Left renal cortex interstitium (tissue), 4 donors: ENCODE measurements around the gene RNU1-3. TPM values are rescaled to one million over a fixed set of nuclear protein-coding genes. Genes with fewer than 3 reads are reported as not detected.
"Not testable (repeated sequence)": the region's sequence is repeated elsewhere in the genome, so short reads cannot be mapped to it uniquely, and the experiment has no call there.

Experiments used
- DNase-seq, 4 donors: peaks; one replicate each; pipeline ENCODE4 v3.0.0-alpha.2; 2013; ENCODE audit warnings: low read depth in 4 of 4, low spot score in 2 of 4, missing footprints in 1 of 4
- polyA plus RNA-seq, 4 donors: library from polyadenylated mRNA; unstranded; fragments of 120-200 nt; gene quantifications; one replicate each; pipeline ENCODE4 v1.2.1, GENCODE V29; 2013; ENCODE audit not compliant: insufficient read length in 4 of 4

RNU1-3 gene
- polyA plus RNA-seq, 4 donors: 2.1 TPM; not detected in 3

DNA sequence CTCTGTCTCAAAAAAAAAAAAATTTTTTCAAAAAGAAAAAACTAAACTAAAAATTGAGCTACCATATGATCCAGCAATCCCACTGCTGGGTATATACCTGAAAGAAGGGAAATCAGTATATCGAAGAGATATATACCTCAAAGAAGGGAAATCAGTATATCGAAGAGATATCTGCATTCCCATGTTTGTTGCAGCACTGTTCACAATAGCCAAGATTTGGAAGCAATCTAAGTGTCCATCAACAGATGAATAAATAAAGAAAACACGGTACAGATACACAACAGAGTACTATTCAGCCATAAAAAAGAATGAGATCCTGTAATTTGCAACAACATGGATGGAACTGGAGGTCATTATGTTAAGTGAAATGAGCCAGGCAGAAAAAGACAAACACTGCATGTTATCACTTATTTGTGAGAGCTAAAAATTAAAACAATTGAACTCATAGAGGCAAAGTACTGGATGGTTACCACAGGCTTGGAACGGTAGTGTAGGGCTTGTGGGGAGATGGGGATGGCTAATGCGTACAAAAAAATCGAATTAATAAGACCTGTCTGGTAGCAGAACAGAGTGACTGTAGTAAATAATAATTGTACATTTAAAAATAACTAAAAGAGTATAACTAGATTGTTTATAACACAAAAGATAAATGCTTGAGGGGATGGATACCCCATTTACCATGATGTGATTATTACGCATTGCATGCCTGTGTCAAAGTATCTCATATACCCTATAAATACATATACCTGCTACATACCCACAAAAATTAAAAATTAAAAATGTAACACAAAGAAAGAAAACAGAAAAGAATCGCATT is 25.4 kb downstream of the RNU1-3 start:
- not testable (repeated sequence) for DNase-seq

DNA sequence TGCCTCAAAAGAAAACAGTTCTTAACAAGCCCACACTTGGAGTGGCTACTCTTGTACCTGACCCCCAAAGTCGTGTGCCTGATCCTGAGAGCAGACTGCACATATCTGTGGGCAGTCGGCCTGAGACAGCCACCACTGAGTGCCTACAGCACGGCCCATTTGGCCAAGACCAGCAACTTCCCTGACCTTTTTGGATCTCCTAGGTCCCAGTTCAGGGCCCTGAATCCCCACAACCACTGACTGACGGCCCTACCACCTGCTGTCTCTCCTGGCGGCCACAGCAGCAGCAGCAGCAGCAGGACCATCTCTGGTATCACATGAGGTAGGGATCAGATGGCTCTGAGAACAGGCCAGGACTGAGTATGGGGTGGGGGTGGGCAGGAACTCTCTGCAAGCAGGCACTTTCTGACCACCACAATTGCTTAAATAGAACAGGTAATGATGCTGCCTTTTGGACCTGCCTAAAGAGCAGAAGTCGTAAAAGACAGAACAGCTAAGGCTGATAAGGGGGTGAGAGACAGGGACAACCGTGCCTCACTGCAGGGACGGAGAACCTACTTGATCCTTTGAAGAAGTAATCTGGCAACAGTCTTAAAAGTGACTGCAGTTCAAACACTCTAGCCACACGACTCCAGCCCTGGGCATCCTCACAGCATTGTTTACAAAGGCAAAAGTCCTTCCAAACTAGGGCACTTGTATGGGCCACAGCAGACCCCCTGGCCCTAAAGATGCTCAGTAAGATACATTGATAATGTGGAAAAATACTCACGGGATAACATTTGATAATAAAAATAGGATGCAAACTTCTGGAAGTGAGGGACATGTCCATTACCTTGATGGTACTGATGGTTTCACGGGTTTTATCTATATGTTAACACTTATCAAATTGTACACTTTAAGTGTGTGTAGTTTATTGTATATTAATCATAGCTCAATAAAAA is 27.4 kb downstream of the RNU1-3 start:
- DNase-seq: not testable (repeated sequence)

DNA sequence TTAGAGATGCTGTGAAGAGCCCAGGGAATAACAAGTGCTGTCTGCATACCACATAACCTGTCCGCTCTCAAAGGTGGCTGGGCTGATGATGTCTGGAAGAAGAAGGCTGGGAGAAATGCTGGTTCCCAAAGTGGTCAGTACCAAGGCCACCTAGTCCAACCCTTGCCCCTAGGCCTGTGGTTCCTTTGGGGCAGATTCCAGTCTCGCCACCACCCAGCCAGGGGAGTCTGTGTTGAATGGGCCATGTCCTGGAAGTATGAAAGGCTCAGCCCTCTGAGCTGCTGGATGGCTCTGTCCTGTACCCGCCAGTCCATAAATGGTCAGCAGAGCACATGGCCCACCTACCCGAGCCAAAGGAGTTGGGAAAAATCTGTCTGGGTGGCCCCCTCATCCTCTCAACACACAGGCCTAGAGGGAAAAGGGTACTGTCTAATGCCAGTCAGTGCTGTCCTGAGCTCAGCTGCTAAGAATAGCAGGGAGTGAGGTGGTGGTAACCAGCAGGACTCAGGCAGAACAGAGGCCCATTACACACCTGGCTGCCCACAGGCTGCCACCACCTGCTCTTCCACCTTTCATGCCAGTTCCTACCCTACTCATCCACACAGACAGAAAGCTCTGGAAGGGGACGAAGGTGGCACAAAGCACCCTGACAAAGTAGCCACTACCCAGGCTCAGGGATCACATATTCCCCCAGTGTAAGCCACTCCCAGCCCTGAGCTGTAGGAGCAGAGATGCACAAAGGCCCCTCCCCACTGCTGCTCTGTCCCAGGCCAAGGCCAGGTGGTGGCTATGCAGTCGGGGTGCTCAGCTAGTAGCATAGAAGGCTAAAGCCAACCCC is 28.6 kb downstream of the RNU1-3 start:
- not testable (repeated sequence) for DNase-seq

DNA sequence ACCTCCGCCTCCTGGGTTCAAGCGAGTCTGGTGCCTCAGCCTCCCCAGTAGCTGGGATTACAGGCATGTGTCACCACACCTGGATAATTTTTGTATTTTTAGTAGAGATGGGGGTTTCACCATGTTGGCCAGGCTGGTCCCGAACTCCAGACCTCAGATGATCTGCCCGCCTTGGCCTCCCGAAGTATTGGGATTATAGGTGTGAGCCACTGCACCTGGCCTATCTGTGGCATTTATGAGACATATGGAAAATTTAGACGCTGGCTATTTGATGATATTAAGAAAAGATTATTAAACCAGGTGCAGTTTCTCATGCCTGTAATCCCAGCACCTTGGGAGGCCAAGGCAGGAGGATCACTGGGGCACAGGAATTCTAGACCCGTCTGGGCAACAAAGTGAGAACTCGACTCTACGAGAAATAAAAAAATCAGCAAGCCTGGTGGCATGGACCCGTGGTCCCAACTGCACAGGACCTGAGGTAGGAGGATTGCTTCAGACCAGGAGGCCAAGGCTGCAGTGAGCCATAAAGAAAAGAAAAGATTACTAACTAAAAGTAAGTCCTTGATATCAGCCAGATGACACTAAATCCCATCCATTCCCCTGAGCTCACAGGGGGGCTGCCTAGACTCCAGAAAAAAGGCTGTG is 30.1 kb downstream of the RNU1-3 start:
- not testable (repeated sequence) for DNase-seq

DNA sequence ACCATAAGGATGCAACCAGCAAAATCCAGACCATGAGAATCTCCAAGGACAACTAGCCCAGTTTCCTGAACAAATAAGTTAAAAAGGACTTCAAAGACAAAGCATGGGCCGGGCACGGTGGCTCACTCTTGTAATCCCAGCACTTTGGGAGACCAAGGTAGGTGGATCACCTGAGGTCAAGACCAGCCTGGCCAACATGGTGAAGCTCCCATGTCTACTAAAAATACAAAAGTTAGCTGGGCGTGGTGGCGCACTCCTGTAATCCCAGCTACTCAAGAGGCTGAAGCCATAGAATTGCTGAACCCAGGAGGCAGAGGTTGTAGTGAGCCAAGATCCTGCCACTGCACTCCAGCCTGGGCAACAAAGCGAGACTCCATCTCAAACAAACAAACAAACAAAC is 30.8 kb downstream of the RNU1-3 start:
- DNase-seq: not testable (repeated sequence)

DNA sequence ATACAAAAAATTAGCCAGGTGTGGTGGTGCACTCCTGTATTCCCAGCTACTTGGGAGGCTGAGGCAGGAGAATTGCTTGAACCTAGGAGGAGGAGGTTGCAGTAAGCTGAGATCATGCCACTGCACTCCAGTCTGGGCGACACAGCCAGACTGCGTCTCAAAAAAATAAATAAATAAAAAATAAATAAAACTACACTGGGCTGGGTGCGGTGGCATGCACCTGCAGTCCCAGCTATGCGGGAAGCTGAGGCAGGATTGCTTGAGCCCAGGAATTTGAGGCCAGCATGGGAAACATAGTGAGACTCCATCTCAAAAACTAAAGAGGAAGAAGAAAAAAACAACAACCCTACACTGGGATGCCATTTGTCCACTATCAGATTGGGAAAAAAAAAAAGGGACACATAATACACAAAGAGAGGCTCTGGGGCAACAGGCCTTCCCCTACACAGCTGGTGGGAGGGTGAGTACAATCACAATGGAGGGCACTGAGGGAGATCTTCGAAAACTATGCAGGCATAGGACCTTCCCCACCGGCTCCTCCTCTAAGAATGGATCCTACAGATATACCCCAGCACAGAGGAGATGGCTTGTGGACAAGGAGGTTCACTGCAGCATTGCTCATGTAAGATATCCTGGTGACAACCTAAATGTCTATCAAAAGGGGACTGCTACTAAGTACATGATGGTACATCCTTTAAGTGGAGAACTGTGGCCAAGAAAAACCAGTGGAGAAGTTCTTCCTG is 33.0 kb downstream of the RNU1-3 start:
- not testable (repeated sequence) for DNase-seq

DNA sequence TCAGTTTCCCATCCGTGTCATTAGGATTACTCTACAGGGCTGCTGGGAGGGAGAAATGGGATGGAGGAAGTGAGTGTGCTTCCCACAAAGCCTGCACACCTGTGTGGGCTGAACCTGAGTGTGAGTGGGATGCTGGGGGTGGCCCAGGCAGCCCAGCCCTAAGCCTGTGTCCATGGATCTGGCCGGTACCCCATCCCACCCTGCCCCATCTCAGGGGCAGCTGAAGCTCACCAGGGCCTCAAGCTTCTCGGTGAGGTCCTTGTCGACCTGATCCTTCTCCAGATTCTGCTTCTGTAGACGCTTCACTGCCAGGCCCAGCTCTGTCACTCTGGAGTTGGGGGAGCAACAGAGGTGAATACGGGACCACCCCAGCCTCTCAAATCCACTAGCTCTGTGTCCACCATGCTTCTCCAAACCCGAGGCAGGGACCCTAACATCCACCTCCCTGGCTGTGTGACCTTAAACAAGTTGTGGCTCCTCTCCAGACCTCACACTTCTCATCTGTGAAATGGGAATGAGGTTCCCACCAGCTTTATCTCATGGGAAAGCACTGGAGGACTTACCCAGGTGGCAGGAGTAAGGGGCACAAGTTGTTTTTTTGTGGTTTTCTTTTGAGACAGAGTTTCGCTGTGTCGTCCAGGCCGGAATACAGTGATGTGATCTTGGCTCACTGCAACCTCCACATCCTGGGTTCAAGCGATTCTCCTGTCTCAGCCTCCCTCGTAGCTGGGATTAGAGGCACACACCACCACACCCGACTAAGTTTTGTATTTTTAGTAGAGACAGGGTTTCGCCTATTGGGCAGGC is 34.5 kb downstream of the RNU1-3 start:
- not testable (repeated sequence) for DNase-seq

DNA sequence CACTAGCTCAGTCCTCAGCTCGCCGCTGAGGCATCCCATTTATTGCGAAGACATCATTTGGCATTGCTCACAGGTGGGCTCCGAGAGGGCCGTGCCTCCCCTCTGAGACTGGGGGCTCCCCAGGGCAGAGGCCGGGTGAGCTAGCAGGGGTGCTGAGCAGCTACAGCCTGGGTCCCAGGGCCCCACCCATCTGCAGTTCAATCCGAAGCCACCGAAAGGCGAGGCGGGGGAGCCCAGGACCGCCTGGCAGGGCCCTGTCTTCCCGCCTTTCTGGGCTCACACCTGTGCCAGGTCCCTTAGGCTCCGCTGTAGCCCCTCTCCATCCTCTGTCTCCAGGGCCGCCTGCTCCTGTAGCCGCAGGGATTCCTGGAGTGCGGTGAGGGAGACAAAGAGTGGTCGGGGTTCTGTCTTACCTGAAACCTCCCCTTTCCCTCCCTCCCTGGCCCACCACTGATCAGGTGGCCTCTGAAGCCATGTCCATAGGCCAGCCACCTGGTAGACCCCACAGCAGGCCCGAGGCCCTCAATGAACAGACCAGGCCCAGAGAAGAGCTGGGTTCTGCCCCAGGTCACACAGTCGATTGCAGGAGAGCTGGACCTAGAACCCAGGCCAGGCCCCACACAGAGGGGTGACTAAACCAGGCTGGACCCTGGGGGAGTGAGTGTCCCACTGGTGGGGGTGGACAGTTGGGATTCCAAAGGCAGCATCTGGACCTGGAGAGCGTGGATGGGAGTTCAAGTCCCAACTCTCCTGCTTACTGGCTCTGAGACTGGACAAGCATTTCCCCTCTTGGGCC is 35.3 kb downstream of the RNU1-3 start:
- DNase-seq: no peak

DNA sequence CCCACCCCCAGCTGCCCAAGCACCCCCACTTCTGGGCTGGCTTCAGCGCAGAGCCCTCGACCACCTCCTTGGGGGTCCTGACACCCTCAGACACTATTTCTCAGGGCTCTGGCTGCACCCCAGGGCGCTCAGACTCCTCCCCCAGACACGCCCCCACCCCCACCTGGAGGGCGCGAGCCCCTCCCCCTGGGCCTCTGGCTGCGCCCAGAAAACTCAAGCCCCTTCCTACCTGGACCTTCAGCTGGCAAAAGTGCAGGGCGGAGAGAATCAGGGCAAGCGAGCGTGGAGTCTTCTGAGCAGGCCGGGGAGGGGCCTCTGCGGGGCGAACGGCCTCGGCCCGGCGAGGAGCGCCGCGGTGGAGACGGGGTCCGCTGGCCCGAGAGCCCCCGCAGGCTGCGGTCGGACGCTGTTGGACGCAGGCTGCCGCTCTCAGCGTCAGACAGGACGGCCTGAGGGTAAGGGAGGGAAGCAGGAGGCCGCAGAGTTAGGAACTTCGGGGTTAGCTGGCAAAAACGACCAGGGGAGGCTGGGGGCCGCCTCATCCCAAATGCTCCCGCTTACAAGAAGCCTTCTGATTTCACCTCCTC is 36.0 kb downstream of the RNU1-3 start:
- no peak for DNase-seq

DNA sequence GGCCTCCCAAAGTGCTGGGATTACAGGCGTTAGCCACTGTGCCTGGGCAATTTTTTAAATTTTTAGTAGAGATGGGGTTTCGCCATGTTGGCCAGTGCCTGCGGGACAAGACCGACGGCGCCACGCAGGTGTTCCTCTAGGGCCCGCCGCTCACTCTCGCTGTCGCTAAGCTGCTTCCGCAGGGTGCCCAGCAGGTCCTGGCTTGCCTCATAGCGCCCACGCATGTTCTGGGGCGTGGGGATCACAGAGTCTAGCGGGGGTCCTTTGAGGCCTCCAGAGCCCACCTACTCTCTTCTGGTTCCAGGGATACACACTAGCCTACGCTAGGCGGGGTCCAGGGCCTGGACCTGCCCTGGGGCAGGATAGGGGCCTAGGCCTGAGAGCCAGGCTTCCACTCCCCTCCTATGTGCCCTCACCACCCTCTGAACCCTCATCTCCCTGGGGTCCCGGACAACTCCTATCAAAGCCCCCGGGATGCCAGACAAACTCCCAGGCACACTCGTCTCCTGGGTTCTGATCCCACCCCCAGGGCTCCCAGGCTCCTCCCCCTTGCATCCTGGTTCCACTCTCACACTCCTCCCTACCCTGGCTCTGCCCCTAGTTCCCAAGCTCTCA is 36.7 kb downstream of the RNU1-3 start:
- not testable (repeated sequence) for DNase-seq

DNA sequence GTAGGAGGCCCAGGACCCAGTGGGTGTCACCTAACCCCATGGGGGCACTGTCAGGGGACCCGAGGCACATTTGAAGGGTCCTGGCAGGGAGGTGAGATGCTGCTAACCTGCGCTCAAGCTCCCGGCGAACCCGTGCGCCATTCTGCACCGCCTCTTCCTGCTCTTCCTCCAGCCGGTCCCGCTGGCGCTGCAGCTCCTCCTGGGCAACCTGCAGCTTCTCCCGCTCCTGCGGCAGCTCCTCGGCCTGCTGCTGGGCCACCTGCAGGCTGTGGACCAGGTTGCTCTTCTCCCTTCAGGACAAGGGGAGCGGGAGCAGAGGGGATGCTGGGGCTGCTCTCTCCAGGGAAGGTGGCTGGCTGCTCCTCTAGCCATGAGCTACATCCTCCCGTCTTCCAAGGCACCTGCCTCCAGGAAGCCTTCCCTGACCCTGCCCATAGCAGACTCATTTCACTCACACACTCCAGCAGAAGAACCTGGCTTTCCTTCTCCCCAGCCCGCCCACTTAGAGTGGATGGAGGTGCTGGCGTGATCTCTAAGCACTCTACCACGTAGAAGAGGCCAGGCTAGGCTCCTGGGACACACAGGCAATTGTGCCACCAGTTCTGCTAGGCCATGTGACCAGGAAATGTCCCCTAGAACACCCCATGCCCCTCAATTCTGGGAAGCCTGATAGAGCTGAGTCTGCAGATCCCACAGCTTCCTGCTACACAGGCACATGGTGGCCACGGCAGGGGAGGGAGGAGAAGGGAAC is 38.2 kb downstream of the RNU1-3 start:
- no peak for DNase-seq

DNA sequence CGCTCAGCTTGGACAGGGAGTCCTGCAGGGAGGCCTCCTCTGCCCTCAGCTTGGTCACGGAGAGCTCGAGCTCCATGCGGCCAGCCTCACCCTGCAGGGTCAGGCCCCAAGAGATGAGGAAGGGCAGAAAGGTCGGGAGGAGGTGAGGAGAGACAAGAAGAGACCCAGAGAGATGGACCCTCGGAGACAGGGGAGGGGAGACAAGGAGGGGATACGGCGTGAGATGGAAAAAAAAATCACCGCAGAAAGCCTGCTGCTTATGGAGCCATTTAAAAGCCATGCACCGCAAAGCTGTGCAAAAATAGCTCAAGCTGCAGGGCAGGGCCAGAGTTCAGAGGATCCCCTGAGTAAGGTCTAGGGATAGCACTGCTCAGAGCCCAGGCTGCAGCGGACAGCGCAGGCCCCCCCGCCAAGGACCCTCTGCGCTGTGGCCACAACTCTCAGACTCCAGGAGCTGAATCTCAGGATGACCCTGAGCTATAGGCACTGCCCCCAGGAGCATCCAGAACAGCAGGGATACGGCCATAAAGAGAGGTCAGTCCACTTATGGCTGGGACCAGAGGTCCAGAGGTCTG is 40.3 kb downstream of the RNU1-3 start:
- DNase-seq: not testable (repeated sequence)

DNA sequence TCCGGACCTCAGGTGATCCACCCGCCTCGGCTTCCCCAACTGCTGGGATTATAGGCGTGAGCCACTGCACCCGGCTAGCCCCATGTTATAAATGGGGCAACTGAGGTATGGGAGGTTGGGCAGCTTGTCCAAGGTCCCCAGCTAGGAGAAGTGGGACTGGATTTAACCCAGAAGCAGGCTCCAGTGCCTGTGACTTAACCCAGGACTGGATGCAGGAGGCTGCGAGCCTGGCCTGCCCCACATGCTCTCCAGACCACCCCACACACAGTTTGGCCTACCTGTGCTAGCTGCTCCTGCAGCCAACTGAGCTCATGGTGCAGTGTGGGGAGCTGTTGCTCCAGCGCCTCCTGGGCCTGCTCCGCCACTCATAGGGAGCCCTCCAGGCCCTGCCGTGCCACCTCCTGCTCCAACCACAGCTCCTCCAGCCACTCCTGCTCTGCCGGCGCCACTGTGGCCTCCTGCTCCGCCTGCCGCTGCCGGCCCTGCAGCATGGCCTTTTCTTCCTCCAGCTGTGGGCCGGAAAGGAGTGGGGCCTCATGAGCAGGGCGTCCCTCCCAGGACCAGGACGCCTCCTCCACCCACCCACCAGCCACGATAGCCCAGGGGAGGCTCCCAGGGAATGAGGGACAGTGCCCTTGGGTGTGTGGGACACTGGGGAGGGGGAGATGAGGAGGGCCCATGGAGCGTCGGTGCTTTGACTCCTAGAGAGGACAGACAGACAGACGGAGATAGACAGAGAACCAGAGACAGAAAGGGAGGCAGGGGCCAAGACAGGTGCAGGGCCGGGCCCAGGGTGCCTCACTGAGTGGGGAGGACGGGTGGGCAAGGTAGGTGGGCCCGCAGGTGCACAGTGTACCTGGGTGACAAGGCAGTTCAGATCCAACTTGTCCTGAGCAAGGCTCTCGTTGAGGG is 41.0 kb downstream of the RNU1-3 start:
- DNase-seq: no peak

DNA sequence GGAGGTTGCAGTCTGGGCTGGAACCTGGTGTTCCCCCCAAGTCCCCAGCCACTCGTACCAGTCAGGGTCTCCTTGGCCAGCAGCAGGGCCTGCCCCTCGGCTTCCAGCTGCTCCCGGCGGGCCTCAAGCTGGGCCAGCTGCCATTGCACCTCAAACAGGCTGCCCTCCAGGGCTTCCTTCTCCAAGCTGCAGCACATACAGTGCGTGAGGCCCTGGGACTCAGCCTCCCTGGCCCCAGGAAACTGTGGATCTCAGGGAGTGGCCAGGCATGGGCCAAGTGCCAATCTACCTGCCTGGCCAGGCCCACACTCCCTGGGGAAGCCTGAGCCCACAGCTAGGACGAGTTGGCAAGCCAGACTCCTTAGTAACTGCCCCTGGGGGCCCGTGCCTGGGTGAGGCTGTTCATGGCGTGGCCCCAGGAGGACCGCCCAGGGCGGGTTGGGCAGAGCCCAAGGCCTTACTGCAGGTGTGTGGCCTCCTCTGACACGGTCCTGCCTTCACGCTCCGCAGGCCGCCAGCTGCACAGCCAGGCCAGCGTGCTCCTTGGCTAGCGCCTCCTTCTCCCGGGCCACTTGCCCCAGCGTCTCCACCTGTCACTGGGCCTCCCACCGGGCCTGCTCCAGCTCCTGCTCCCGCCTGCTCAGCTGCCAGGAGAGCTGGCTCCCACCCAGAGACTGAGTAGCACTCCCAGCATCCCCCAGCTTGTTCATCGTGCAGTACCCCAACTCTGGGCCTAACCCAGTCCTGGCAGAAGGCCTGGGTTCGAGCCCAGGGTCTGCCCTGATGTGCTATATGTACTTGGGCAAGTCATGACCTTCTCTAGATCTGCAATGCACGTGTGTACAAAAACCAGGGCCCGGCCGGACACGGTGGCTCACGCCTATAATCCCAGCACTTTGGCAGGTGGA is 42.7 kb downstream of the RNU1-3 start:
- not testable (repeated sequence) for DNase-seq
